Measurements from ENCODE around the gene PASD1.

Gene PASD1

DNA sequence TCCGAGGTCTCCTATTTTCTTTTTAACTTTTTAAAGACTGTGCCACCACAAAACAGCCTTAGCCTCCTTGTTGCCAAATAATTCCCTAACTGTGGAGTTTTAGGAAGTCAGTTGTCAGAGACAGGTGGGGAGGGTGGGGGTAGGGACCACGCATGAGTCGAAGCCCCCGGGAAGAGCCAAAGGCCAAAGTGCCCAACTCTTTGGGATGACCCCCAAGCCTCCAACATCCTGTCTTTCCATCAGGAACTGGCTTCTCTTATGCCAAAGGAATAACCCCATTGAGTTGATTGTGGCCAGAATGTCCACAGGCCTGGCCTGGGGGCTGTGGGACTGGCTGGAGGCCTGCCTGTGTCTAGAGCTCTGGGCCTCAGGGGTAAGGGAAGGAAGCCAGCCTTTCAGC, 137.6 kb downstream of the PASD1 start:
- Histone ChIP-seq H2BK15ac (ENCODE audit: low read length) (no peak overlapping the region), H2BK120ac (ENCODE audit: low read depth, low read length) (no peak overlapping the region), H3K4ac (ENCODE audit: low read length) (no peak overlapping the region), H3K23ac (ENCODE audit: low read depth, low read length, poor library complexity) (no peak overlapping the region), H3K79me1 (ENCODE audit: low read depth, low read length) (no peaks in the 10 kb centered on the region), H3K36me3 (replicated peaks in 1 of 2; ENCODE audit: control insufficient read depth in 2 of 2, insufficient read depth in 2 of 2, low read length in 2 of 2) (no peaks in the 10 kb centered on the region), H3K4me2 (ENCODE audit: insufficient read depth, low read length, poor library complexity, severe bottlenecking) (no peak overlapping the region), H2AK5ac (ENCODE audit: low read depth, low read length) (no peak overlapping the region), H3K4me3 (ENCODE audit: low read length in 2 of 2) (no peak overlapping the region), H2BK5ac (ENCODE audit: low read length) (no peak overlapping the region), H3K9me3 (replicated peaks in 1 of 2; ENCODE audit: control insufficient read depth in 2 of 2, insufficient read depth in 1 of 2, low read depth in 1 of 2, low read length in 2 of 2) (no peaks in the 10 kb centered on the region), H4K91ac (ENCODE audit: low read depth, low read length, poor library complexity) (no peak overlapping the region), H3K18ac (ENCODE audit: low read length) (no peak overlapping the region), H4K8ac (ENCODE audit: low read depth, low read length) (no peak overlapping the region), H3K27ac (replicated peaks; ENCODE audit: low read length) (no peak overlapping the region), H3K4me1 (ENCODE audit: control insufficient read depth in 2 of 2, insufficient read depth in 1 of 2, low read depth in 1 of 2, low read length in 2 of 2) (peaks cover 0 to 6% of the 10 kb centered on the region in 2 donors), H3K9ac (ENCODE audit: low read depth, low read length, poor library complexity) (no peak overlapping the region), H2BK12ac (ENCODE audit: low read length) (no peak overlapping the region), H3K14ac (ENCODE audit: low read length) (no peak overlapping the region), H3K27me3 (ENCODE audit: control insufficient read depth in 3 of 3, insufficient read depth in 3 of 3, low read depth in 1 of 3, low read length in 3 of 3) (peaks cover 0 to 33% (median 0%) of the 10 kb centered on the region in 3 experiments), H2AFZ (ENCODE audit: low read length) (no peak overlapping the region)
- DNase-seq (ENCODE audit: low spot score): no peak
- no CpG with 5 or more reads among the region's 4 CpGs for WGBS, 2 donors (ENCODE audit: extremely low coverage in 2 of 2, insufficient read length in 2 of 2, insufficient replicate concordance in 1 of 2)

DNA sequence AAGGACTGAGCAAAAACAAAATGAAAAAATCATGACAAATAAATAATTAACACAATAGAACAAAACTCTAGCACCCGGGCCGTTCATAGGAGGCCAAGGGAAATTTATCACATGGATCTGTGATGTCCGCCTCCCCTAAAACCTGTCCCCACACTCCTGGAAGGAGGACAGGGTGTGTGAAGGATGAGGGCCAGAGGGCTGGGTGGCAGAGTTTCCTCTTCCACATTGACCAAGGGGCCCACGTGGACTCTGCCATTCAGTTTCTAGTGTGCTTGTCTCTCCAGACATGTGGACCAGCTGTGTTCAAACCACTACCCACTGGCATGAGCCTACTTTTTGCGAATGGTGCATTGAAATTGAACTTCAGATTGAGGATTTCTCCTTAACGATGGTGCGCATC, 138.1 kb downstream of the PASD1 start:
- Histone ChIP-seq H4K91ac (ENCODE audit: low read depth, low read length, poor library complexity) (no peak overlapping the region), H3K23ac (ENCODE audit: low read depth, low read length, poor library complexity) (no peak overlapping the region), H3K9me3 (replicated peaks in 1 of 2; ENCODE audit: control insufficient read depth in 2 of 2, insufficient read depth in 1 of 2, low read depth in 1 of 2, low read length in 2 of 2) (no peaks in the 10 kb centered on the region), H4K8ac (ENCODE audit: low read depth, low read length) (no peak overlapping the region), H2BK12ac (ENCODE audit: low read length) (no peak overlapping the region), H2AK5ac (ENCODE audit: low read depth, low read length) (no peak overlapping the region), H3K18ac (ENCODE audit: low read length) (no peak overlapping the region), H3K4me1 (ENCODE audit: control insufficient read depth in 2 of 2, insufficient read depth in 1 of 2, low read depth in 1 of 2, low read length in 2 of 2) (peaks cover 0 to 6% of the 10 kb centered on the region in 2 donors), H3K36me3 (replicated peaks in 1 of 2; ENCODE audit: control insufficient read depth in 2 of 2, insufficient read depth in 2 of 2, low read length in 2 of 2) (no peaks in the 10 kb centered on the region), H3K79me1 (ENCODE audit: low read depth, low read length) (no peaks in the 10 kb centered on the region), H2BK120ac (ENCODE audit: low read depth, low read length) (no peak overlapping the region), H3K4me2 (ENCODE audit: insufficient read depth, low read length, poor library complexity, severe bottlenecking) (no peak overlapping the region), H3K27me3 (ENCODE audit: control insufficient read depth in 3 of 3, insufficient read depth in 3 of 3, low read depth in 1 of 3, low read length in 3 of 3) (peaks cover 0 to 28% (median 0%) of the 10 kb centered on the region in 3 experiments), H3K4me3 (ENCODE audit: low read length in 2 of 2) (no peak overlapping the region), H3K14ac (ENCODE audit: low read length) (no peak overlapping the region), H2BK15ac (ENCODE audit: low read length) (no peak overlapping the region), H2BK5ac (ENCODE audit: low read length) (no peak overlapping the region), H2AFZ (ENCODE audit: low read length) (no peak overlapping the region), H3K4ac (ENCODE audit: low read length) (no peak overlapping the region), H3K27ac (replicated peaks; ENCODE audit: low read length) (no peak overlapping the region), H3K9ac (ENCODE audit: low read depth, low read length, poor library complexity) (no peak overlapping the region)
- DNase-seq (ENCODE audit: low spot score): no peak
- WGBS, 2 donors (ENCODE audit: extremely low coverage in 2 of 2, insufficient read length in 2 of 2, insufficient replicate concordance in 1 of 2): no CpG with 5 or more reads among the region's 7 CpGs

- no peak overlapping the region for H4K91ac ChIP-seq (ENCODE audit: low read depth, low read length, poor library complexity)
These were observed 138.7 kb downstream of the PASD1 start for GRCh38 chrX:151702026-151702714.

GRCh38 chrX:151702741-151703340, 139.4 kb downstream of the PASD1 start:
- H2BK5ac ChIP-seq (ENCODE audit: low read length): no peak overlapping the region
- no peak overlapping the region for H2BK120ac ChIP-seq (ENCODE audit: low read depth, low read length)
- H2AFZ ChIP-seq (ENCODE audit: low read length): no peak overlapping the region
- H3K79me1 ChIP-seq (ENCODE audit: low read depth, low read length): no peaks in the 10 kb centered on the region
- no peak overlapping the region for H4K91ac ChIP-seq (ENCODE audit: low read depth, low read length, poor library complexity)
- H3K4me1 ChIP-seq (ENCODE audit: control insufficient read depth in 2 of 2, insufficient read depth in 1 of 2, low read depth in 1 of 2, low read length in 2 of 2): peaks cover 0 to 6% of the 10 kb centered on the region in 2 donors
- no peak overlapping the region for H3K23ac ChIP-seq (ENCODE audit: low read depth, low read length, poor library complexity)
- no peak overlapping the region for H3K4me3 ChIP-seq (ENCODE audit: low read length in 2 of 2)
- H3K9ac ChIP-seq (ENCODE audit: low read depth, low read length, poor library complexity): no peak overlapping the region
- H3K27me3 ChIP-seq (ENCODE audit: control insufficient read depth in 3 of 3, insufficient read depth in 3 of 3, low read depth in 1 of 3, low read length in 3 of 3): peaks cover 0 to 23% (median 0%) of the 10 kb centered on the region in 3 experiments
- H2BK12ac ChIP-seq (ENCODE audit: low read length): no peak overlapping the region
- no peak overlapping the region for H3K14ac ChIP-seq (ENCODE audit: low read length)
- no CpG with 5 or more reads among the region's 7 CpGs for WGBS, 2 donors (ENCODE audit: extremely low coverage in 2 of 2, insufficient read length in 2 of 2, insufficient replicate concordance in 1 of 2)
- no peak overlapping the region for H2BK15ac ChIP-seq (ENCODE audit: low read length)
- H3K18ac ChIP-seq (ENCODE audit: low read length): no peak overlapping the region
- DNase-seq (ENCODE audit: low spot score): no peak
- H4K8ac ChIP-seq (ENCODE audit: low read depth, low read length): no peak overlapping the region
- no peak overlapping the region for H3K27ac ChIP-seq (replicated peaks; ENCODE audit: low read length)
- H3K4ac ChIP-seq (ENCODE audit: low read length): no peak overlapping the region
- no peak overlapping the region for H2AK5ac ChIP-seq (ENCODE audit: low read depth, low read length)
- H3K4me2 ChIP-seq (ENCODE audit: insufficient read depth, low read length, poor library complexity, severe bottlenecking): no peak overlapping the region
- no peaks in the 10 kb centered on the region for H3K36me3 ChIP-seq (replicated peaks in 1 of 2; ENCODE audit: control insufficient read depth in 2 of 2, insufficient read depth in 2 of 2, low read length in 2 of 2)
- no peaks in the 10 kb centered on the region for H3K9me3 ChIP-seq (replicated peaks in 1 of 2; ENCODE audit: control insufficient read depth in 2 of 2, insufficient read depth in 1 of 2, low read depth in 1 of 2, low read length in 2 of 2)

More at GRCh38 chrX:151702026-151702714, 138.7 kb downstream of the PASD1 start:
- no peak overlapping the region for H3K23ac ChIP-seq (ENCODE audit: low read depth, low read length, poor library complexity)
- H2BK120ac ChIP-seq (ENCODE audit: low read depth, low read length): no peak overlapping the region
- no peak overlapping the region for H2BK12ac ChIP-seq (ENCODE audit: low read length)
- H3K4me3 ChIP-seq (ENCODE audit: low read length in 2 of 2): no peak overlapping the region
- no peak overlapping the region for H3K18ac ChIP-seq (ENCODE audit: low read length)
- H3K14ac ChIP-seq (ENCODE audit: low read length): no peak overlapping the region
- peaks cover 0 to 26% (median 0%) of the 10 kb centered on the region in 3 experiments for H3K27me3 ChIP-seq (ENCODE audit: control insufficient read depth in 3 of 3, insufficient read depth in 3 of 3, low read depth in 1 of 3, low read length in 3 of 3)
- no peak overlapping the region for H2BK15ac ChIP-seq (ENCODE audit: low read length)
- no peaks in the 10 kb centered on the region for H3K79me1 ChIP-seq (ENCODE audit: low read depth, low read length)
- no peak overlapping the region for H4K8ac ChIP-seq (ENCODE audit: low read depth, low read length)
- no CpG with 5 or more reads among the region's 9 CpGs for WGBS, 2 donors (ENCODE audit: extremely low coverage in 2 of 2, insufficient read length in 2 of 2, insufficient replicate concordance in 1 of 2)
- H2AK5ac ChIP-seq (ENCODE audit: low read depth, low read length): no peak overlapping the region
- no peak overlapping the region for H2AFZ ChIP-seq (ENCODE audit: low read length)
- no peak overlapping the region for H3K27ac ChIP-seq (replicated peaks; ENCODE audit: low read length)
- H2BK5ac ChIP-seq (ENCODE audit: low read length): no peak overlapping the region
- no peak overlapping the region for H3K4me2 ChIP-seq (ENCODE audit: insufficient read depth, low read length, poor library complexity, severe bottlenecking)
- no peak overlapping the region for H3K4ac ChIP-seq (ENCODE audit: low read length)
- no peaks in the 10 kb centered on the region for H3K9me3 ChIP-seq (replicated peaks in 1 of 2; ENCODE audit: control insufficient read depth in 2 of 2, insufficient read depth in 1 of 2, low read depth in 1 of 2, low read length in 2 of 2)
- H3K9ac ChIP-seq (ENCODE audit: low read depth, low read length, poor library complexity): no peak overlapping the region
- peaks cover 0 to 6% of the 10 kb centered on the region in 2 donors for H3K4me1 ChIP-seq (ENCODE audit: control insufficient read depth in 2 of 2, insufficient read depth in 1 of 2, low read depth in 1 of 2, low read length in 2 of 2)
- DNase-seq (ENCODE audit: low spot score): no peak
- no peaks in the 10 kb centered on the region for H3K36me3 ChIP-seq (replicated peaks in 1 of 2; ENCODE audit: control insufficient read depth in 2 of 2, insufficient read depth in 2 of 2, low read length in 2 of 2)
